Activated T-cell treated with anti-CD3 and anti-CD28 coated beads, Interleukin-2, amount 50 U/mL, for 72 hours (primary cell): ENCODE data around the gene MAPKAP1. TPM values are rescaled to one million over a fixed set of nuclear protein-coding genes. Genes with fewer than 3 reads are reported as not detected.

Source experiments
- ATAC-seq, 2 donors: fragments of 150-1000 bp; cut with Tn5 transposase; replicated peaks in 1 of 2; 2 replicates each; pipeline ENCODE4 v1.10.0; 2021; ENCODE audit warnings: moderate library complexity in 2 of 2, mild to moderate bottlenecking in 1 of 2
- DNase-seq, 2 donors: peaks; one replicate each; pipeline ENCODE4 v3.0.0; 2021 to 2022; ENCODE audit warnings: mixed read lengths in 1 of 2
- H3K27ac Mint-ChIP-seq: one replicate; pipeline ENCODE4 v1.8.0; 2022; ENCODE audit warnings: mild to moderate bottlenecking, moderate library complexity, mixed read lengths
- H3K27me3 Mint-ChIP-seq: one replicate; pipeline ENCODE4 v1.8.0; 2022; ENCODE audit warnings: low read depth, mixed read lengths
- H3K36me3 Mint-ChIP-seq, 2 donors: one replicate each; pipeline ENCODE4 v1.8.0; 2022; ENCODE audit warnings: mixed read lengths in 2 of 2, mild to moderate bottlenecking in 1 of 2; ENCODE audit not compliant: insufficient read depth in 2 of 2
- H3K4me1 Mint-ChIP-seq: one replicate; pipeline ENCODE4 v1.8.0; 2022; ENCODE audit warnings: low read depth, mixed read lengths
- H3K4me3 Mint-ChIP-seq, 2 donors: one replicate each; pipeline ENCODE4 v1.8.0; 2022; ENCODE audit warnings: mild to moderate bottlenecking in 2 of 2, mixed read lengths in 2 of 2, moderate library complexity in 2 of 2
- H3K9me3 Mint-ChIP-seq, 2 donors: one replicate each; pipeline ENCODE4 v1.8.0; 2022; ENCODE audit warnings: mixed read lengths in 2 of 2
- total RNA-seq, 2 donors: library from RNA; stranded (reverse); gene quantifications; one replicate each; pipeline ENCODE4 v1.2.3, GENCODE V29; 2022

MAPKAP1 gene
- total RNA-seq, 2 donors from 2014 or later: 42.1 to 42.8 TPM

- Mint-ChIP-seq H3K27me3 (no peaks in the 10 kb centered on the region), H3K4me1 (peaks cover 2% of the 10 kb centered on the region), H3K9me3 (no peaks in the 10 kb centered on the region), H3K27ac (no peak overlapping the region), H3K36me3 (no peaks in the 10 kb centered on the region), H3K4me3 (no peak overlapping the region)
- DNase-seq: no peak
- no peak for ATAC-seq
Measured at GRCh38 chr9:125399165-125399564, 307.8 kb downstream of the MAPKAP1 start.

DNA sequence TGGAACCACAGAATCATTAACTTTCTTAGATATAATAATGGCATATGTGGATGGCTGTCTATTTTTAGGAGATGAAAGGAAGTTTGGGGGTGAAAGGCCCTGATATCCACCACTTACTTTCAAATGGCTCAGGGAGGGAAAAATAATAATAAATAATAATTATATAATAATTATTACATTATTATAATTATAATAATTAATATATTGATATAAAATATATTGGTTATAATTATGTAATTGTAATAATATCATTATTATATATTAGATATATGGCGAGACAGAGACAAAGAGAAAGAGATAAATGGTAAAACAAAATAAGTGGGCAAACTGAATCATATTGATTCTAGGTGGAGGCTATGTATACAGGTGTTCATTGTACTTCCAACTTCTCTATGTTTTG is 308.8 kb downstream of the MAPKAP1 start:
- H3K4me1 Mint-ChIP-seq: peaks cover 7% of the 10 kb centered on the region
- DNase-seq (no peak), ATAC-seq (no peak)
- H3K4me3 Mint-ChIP-seq: no peak overlapping the region
- H3K27me3 Mint-ChIP-seq: no peaks in the 10 kb centered on the region
- H3K27ac Mint-ChIP-seq: no peak overlapping the region
- no peaks in the 10 kb centered on the region for H3K36me3 Mint-ChIP-seq
- no peaks in the 10 kb centered on the region for H3K9me3 Mint-ChIP-seq

- Mint-ChIP-seq H3K4me3 (no peak overlapping the region), H3K9me3 (no peaks in the 10 kb centered on the region), H3K4me1 (peaks cover 7% of the 10 kb centered on the region), H3K27me3 (no peaks in the 10 kb centered on the region), H3K27ac (no peak overlapping the region), H3K36me3 (no peaks in the 10 kb centered on the region)
- ATAC-seq: no peak
- no peak for DNase-seq
Measured at GRCh38 chr9:125397736-125398135, 309.3 kb downstream of the MAPKAP1 start.

GRCh38 chr9:125396799-125397198 is 310.2 kb downstream of the MAPKAP1 start:
- Mint-ChIP-seq H3K27ac (no peak overlapping the region), H3K27me3 (no peaks in the 10 kb centered on the region), H3K9me3 (no peaks in the 10 kb centered on the region), H3K4me1 (peaks cover 7% of the 10 kb centered on the region), H3K36me3 (no peaks in the 10 kb centered on the region), H3K4me3 (no peak overlapping the region)
- ATAC-seq: no peak
- DNase-seq: no peak

GRCh38 chr9:125393426-125393825 is 313.6 kb downstream of the MAPKAP1 start:
- no peaks in the 10 kb centered on the region for H3K27me3 Mint-ChIP-seq
- H3K4me1 Mint-ChIP-seq: peaks cover 7% of the 10 kb centered on the region
- H3K4me3 Mint-ChIP-seq: no peak overlapping the region
- H3K27ac Mint-ChIP-seq: no peak overlapping the region
- ATAC-seq (peak; percentile 67 to 79), DNase-seq (no peak)
- no peaks in the 10 kb centered on the region for H3K9me3 Mint-ChIP-seq
- no peaks in the 10 kb centered on the region for H3K36me3 Mint-ChIP-seq

DNA sequence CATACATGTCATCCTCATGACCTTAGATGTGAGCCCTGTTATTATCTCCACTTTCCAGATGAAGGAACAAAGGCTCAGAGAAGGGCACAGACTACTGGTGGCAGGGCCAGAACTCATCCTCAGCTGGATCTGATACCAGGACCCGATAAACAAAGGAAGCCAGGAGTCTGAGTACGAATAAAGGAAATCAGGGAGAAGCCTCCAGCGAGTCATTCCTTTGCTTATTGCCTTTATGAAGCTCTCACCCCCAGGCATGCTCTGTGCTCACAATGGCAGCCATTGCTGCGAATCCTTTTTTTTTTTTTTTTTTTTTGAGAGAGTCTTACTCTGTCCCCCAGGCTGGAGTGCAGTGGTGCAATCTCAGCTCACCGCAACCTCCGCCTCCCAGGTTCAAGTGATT is 315.3 kb downstream of the MAPKAP1 start:
- DNase-seq: no peak
- no peaks in the 10 kb centered on the region for H3K27me3 Mint-ChIP-seq
- ATAC-seq: no peak
- H3K36me3 Mint-ChIP-seq: no peaks in the 10 kb centered on the region
- no peak overlapping the region for H3K27ac Mint-ChIP-seq
- no peak overlapping the region for H3K4me3 Mint-ChIP-seq
- H3K9me3 Mint-ChIP-seq: no peaks in the 10 kb centered on the region
- H3K4me1 Mint-ChIP-seq: peaks cover 7% of the 10 kb centered on the region

DNA sequence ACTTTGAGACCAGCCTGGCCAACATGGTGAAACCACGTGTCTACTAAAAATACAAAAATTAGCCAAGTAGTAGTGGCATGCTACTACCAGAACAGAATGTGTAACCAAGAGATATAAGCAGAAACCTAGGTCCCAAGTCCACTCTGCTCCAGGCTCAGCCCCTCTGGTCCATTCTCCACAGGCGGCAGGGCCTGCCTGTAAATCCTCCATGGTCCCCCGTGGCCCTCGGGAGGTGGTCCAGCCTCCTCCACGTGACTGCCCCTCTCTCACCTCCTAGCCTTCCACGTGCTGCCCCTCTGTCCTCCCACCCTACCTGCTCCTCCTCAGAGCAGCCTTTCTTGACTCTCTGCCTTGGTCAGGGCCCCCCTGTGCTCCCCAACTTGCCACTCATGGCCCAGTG is 318.0 kb downstream of the MAPKAP1 start:
- Mint-ChIP-seq H3K36me3 (no peaks in the 10 kb centered on the region), H3K27me3 (no peaks in the 10 kb centered on the region), H3K4me1 (peaks cover 3% of the 10 kb centered on the region), H3K9me3 (no peaks in the 10 kb centered on the region), H3K27ac (no peak overlapping the region), H3K4me3 (no peak overlapping the region)
- ATAC-seq (no peak), DNase-seq (no peak)

DNA sequence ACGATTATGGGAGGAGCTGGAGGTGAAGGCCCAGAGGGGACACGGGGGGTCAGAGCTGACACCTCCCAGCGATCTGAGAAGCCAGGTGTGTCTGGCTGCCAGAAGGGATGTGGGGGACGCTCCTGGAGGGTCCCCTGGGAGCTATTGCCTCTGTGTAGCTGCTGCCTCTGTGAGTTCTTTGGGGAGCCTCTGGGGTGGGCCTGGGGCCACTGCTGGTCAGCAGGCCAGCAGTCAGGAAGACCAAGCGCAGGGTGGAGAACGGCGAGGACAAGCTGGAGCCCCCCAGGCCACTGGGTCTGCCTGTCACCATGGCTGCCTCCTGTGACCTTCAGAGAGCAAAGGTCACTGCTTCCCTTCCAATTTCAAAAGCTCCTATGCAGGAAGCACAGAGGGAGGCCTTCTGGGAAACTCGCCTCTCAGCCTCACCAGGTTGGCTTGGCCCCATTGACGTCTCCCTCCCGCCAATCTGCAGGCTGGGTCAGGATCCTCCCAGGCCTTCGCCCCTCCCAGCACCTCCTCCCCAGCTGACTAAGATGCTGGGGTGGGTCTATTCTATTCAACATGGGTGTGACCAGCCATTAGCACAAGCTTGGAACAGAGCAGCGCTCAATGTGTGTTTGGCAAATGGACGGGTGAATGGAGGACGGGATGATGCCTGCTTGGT is 319.0 kb downstream of the MAPKAP1 start:
- DNase-seq (no peak), ATAC-seq (no peak)
- H3K27me3 Mint-ChIP-seq: no peaks in the 10 kb centered on the region
- H3K27ac Mint-ChIP-seq: no peak overlapping the region
- no peaks in the 10 kb centered on the region for H3K36me3 Mint-ChIP-seq
- H3K4me1 Mint-ChIP-seq: no peaks in the 10 kb centered on the region
- no peaks in the 10 kb centered on the region for H3K9me3 Mint-ChIP-seq
- H3K4me3 Mint-ChIP-seq: no peak overlapping the region

Other genes starting within 250 kb of the MAPKAP1 start
- gene PBX3, start 40.2 kb upstream of the MAPKAP1 start, total RNA-seq: 10 to 100 TPM; 19.7 to 20.6 TPM